Neural cell (in vitro differentiated cells): ENCODE results near the gene NRIP3.

Experiments used
- EZH2 ChIP-seq: fragments of 200-600, 300-800 bp; shearing (Covaris generic), sonication (generic); IDR thresholded peaks from 2 replicates; pipeline ENCODE4 v1.6.1; 2014; ENCODE audit warnings: antibody characterized with exemption, low read length, borderline replicate concordance, mild to moderate bottlenecking; ENCODE audit not compliant: insufficient read depth, poor library complexity, severe bottlenecking
- POLR2AphosphoS5 ChIP-seq: IDR thresholded peaks from 2 replicates; pipeline ENCODE4 v1.6.1; 2012
- RAD21 ChIP-seq: fragments of 450-650 bp; conservative IDR thresholded peaks from 2 replicates; pipeline ENCODE4 v1.6.1; 2014; ENCODE audit warnings: antibody characterized with exemption, mild to moderate bottlenecking, moderate library complexity
- SMC3 ChIP-seq: fragments of 450-650 bp; conservative IDR thresholded peaks from 2 replicates; pipeline ENCODE4 v1.6.1; 2014; ENCODE audit warnings: antibody characterized with exemption, mild to moderate bottlenecking, moderate library complexity; ENCODE audit not compliant: poor library complexity
- TAF1 ChIP-seq: IDR thresholded peaks from 2 replicates; pipeline ENCODE4 v1.6.1; 2012; ENCODE audit warnings: low read depth
- TF ChIP-seq, protein P1 (sequence below): fragments of 450-650 bp; IDR thresholded peaks from 2 replicates; pipeline ENCODE4 v1.5.1; 2014; ENCODE audit warnings: antibody characterized with exemption, mild to moderate bottlenecking, moderate library complexity; ENCODE audit not compliant: poor library complexity, severe bottlenecking

DNA sequence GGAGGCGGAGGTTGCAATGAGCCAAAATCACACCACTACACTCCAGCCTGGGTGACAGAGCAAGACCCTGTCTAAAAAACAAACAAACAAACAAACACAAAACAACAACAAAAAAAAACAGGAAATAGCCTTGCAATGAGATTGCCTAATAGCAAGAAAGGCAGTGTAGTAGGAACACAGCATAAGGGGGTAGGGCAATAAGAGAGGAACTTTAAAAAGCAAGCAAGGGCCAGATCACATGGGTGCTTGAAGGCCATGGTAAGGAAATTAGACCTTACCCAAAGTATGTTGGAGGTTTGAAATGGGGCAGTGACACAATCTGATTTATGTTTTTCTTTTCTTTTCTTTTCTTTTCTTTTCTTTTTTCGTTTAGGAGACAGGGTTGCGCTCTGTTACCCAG, 34.7 kb upstream of the NRIP3 start:
- no peak for TF ChIP-seq EZH2
- no peak for TF ChIP-seq TAF1
- TF ChIP-seq, protein P1, sequence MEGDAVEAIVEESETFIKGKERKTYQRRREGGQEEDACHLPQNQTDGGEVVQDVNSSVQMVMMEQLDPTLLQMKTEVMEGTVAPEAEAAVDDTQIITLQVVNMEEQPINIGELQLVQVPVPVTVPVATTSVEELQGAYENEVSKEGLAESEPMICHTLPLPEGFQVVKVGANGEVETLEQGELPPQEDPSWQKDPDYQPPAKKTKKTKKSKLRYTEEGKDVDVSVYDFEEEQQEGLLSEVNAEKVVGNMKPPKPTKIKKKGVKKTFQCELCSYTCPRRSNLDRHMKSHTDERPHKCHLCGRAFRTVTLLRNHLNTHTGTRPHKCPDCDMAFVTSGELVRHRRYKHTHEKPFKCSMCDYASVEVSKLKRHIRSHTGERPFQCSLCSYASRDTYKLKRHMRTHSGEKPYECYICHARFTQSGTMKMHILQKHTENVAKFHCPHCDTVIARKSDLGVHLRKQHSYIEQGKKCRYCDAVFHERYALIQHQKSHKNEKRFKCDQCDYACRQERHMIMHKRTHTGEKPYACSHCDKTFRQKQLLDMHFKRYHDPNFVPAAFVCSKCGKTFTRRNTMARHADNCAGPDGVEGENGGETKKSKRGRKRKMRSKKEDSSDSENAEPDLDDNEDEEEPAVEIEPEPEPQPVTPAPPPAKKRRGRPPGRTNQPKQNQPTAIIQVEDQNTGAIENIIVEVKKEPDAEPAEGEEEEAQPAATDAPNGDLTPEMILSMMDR = no peak
- TF ChIP-seq SMC3 = no peak
- no peak for TF ChIP-seq RAD21
- no peak for TF ChIP-seq POLR2AphosphoS5
